Right hindlimb (tissue), 1 donor: ENCODE results near the gene GNGT2.
"Not testable (repeated sequence)": the region's sequence is repeated elsewhere in the genome, so short reads cannot be mapped to it uniquely, and the experiment has no call there.

Experiments used
- DNase-seq: peaks from one replicate; pipeline ENCODE4 v3.0.0-alpha.2; 2018

Gene GNGT2

GRCh38 chr17:49203796-49204195, 6.6 kb downstream of the GNGT2 start:
- no peak for DNase-seq

DNA sequence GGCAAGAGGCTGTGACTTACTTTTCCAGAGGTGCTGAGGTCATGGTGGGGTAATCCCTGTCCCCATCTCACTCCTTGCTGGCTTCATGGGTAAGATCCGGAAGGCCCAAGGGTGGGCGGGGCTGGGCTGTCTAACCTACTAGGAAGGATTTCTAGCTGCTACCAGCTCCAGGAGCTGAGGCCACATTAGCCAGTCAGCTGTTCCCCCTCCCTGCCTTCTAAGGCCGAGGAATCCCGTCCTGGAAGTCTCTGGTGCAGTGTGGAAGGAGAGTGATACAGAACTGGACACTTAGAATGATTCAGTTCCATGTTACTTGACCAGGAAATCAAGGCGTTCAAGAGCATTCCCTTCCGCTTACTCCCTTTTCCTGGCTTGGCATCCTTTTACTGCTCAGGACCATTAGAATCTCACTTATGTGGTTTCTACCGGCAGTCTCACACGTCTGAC, 8.9 kb downstream of the GNGT2 start:
- DNase-seq, result no peak

DNA sequence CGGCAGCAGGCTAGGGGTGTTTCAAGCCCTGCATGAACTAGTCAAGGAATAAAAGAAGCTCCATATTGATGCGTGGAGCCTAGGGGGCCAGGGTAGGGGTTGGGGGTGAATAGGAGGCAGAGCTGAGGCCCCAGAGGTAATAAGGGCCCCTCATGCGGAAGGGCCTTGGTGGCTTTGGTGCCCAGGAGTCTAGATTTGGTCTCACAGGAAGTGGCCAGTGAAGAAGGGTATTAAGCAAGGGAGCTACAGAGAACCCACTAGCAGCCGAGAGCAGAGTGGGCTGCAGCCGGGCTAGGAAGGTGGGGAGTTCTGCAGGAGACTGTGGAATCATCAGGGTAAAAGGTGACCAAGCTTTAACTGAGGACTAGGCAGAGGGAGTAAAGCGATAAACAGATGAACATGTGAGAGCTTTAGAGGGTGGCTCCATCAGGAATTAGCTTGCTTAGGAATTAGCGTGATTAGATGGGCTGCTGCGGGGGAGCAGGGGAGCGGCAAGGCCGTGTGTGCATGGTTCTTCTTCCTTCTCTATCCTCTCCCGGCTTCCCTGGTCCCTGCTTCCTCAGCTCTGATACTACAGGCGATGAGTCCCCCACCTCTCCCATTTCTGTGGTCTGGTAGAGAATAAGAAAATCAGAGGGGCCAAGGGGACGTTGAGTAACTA, 9.8 kb downstream of the GNGT2 start:
- DNase-seq, result no peak

GRCh38 chr17:49198211-49198610, 12.2 kb downstream of the GNGT2 start:
- DNase-seq, result no peak

DNA sequence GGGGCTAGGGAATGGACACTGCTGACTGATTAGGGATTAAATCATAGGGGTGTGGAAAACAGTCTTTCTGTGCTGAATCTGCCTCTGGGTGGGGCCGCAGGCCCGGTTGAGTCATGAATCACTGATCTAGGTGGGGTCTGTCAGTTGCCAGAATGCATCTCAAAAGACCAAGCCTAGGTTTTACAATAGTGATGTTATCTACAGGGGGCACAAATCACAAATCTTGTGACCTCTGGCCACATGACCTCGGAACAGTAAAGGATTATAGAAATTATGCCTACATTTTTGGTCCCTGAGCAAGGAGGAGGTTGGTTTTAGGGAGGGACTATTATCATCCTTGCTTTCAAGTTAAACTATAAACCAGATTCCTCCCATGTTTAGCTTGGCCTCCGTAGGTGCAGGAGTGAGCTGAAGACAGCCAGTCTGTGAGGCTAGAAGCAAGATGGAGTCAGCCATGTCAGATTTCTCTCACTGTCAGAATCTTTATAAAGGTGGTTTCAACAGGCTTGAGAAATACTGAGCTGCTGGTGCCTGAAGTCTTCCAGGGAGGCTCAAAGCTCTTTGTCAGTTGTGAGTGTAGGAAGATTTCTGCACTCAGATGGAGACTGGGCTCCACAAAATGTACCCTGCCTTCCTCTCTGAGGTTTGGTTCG, 12.9 kb downstream of the GNGT2 start:
- no peak for DNase-seq

GRCh38 chr17:49196520-49196919, 13.9 kb downstream of the GNGT2 start:
- DNase-seq, result no peak

DNA sequence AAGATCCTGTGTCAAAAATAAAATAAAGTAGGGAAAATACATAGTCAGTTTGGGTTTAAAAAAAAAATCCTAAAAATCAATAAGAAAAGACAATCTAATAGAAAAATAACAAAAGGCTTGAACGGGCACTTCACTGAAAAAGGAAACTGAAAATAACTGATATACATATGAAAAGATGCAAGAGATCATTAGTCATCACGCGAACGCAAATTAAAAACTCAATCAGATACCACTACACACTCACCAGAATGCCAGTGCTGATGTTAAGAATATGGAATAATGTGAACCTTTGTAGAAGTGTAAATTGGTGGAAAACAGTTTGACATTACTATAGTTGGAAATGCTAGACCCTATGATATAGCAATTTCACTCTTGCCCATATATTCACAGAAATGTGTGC, 14.6 kb downstream of the GNGT2 start:
- no peak for DNase-seq

GRCh38 chr17:49194297-49194607, 16.1 kb downstream of the GNGT2 start:
- no peak for DNase-seq

DNA sequence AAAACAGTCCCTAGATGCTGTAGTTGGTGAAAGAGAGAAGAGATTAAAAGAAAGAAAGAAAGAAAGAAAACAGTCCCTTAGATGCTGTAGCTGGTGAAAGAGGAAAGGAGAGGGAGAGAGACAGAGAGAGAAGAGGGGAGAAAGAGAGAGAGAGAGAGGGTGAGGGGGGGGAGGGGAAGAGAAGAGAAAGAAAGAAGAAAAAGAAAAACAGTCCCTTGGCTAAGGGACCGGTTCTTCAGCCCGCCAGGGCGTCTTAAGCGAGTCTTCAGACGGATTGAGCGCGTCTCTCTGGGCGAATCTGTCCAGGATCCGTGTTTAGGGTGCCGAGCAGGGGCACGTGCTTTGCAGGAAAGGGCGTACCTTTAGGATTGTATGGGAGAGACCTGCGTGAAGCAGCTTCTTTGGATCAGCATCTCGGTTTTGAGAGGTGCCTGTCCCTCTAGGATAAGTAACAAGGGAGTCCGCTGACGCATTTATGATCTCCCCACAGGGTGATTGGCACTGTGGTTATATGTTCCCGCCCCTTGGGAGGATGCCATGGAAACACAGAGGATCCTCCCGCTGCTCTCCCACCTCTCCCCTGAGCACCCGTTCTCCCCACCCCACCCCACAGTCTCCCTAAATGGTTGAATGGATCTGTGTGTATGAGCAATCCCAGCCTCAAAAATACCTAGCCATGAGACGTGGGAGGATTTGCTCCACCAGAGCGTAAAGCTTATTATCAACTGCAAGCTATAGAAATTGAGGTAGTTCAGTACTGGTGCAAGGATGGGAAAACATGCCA, 16.7 kb downstream of the GNGT2 start:
- peak; percentile 42 for DNase-seq

GRCh38 chr17:49191917-49192741, 18.2 kb downstream of the GNGT2 start:
- peak; percentile 97 for DNase-seq

DNA sequence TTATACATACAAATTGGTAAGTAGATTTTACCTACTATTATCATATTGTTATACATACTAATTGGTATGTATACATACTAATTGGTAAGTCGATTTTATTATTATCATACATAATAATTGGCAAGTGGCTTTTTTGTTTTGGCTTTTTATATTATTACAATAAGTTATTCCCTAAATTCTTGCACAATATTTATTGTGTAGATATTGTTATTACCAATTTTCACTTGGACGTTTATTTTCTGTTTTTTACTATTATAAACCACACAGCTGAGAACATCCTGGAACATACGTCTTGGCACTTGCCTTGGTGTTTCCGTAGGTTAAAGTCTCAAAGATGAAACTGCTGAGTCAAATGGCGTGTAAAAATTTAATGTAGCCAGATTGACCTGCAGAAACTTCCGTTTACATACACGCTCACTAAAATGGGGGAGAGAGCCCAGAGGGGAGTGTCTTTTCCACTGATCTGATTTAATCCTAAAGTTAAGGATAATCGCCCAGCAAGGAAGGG, 18.9 kb downstream of the GNGT2 start:
- no peak for DNase-seq

- no peak for DNase-seq
These were observed 19.4 kb downstream of the GNGT2 start for GRCh38 chr17:49190932-49191331.

DNA sequence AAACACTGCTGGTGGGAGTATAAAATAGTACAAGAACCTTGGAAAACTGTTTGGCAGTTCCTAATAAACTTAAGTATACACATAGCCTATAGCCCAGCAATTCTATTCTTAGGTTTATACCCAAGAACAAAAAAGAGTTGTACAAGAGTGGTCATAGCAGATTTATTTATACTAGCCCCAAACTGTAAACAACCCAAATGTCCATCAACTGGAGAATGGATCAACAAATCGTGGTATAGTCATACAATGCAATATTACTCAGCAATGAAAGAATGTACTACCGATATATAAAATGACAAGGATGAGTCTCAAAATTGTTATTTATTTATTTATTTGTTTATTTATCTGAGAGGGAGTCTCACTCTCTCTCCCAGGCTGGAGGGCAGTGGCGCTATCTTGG, 23.1 kb downstream of the GNGT2 start:
- DNase-seq, result no peak

DNA sequence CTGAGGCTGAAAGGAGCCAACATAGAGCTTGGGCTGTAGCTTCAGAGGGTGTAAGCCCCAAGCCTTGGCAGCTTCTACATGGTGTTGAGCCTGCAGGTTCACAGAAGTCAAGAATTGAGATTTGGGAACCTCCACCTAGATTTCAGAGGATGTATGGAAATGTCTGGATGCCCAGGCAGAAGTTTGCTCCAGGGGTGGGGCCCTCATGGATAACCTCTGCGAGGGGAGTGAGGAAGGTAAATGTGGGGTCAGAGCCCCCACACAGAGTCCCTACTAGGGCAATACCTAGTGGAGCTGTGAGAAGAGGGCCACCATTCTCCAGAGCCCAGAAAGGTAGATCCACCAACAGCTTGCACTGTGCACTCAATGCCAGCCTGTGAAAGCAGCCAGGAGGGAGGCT, 25.0 kb downstream of the GNGT2 start:
- not testable (repeated sequence) for DNase-seq

- DNase-seq, result not testable (repeated sequence)
These were observed 25.9 kb downstream of the GNGT2 start for GRCh38 chr17:49184522-49184921.

DNA sequence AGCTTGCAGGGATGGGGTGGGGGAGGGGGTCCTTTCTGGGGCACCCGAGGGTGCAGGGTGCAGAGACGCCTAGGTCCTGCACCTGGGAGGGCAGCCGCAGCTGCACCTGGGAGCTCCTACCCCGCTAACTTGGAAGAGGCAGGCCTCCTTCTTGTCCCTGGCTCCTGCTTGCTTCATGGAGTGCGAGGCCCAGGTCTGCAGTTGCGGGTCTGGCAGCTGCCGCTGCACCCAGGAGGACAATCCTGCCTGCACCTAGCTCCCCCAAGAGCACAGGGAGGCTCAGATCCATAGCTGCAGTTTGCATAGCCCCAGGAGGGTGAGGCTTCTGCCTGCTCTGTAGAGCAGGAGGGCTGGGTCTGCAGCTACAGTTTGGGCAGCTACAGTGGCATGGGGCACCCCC, 26.6 kb downstream of the GNGT2 start:
- DNase-seq, result no peak

DNA sequence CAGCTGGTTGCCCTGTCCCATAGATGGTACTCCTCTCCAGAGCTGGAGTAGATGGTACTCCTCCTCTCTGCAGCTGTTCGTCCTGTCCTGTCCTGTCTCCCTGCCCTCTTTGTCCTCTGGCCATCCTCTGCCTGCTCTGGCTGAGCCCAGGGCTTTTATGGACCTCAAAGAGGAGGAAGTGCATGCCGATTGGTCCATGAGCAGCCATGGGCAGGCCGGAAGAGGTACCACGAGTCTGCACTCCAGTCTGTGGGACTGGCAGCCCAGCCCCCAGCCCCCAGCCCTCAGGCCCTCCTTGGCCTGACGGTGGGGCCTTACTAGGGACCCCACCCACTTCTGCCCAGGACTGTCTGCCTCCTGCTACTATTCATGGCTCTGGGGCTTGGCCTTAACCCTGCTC, 27.0 kb downstream of the GNGT2 start:
- DNase-seq, result no peak

DNA sequence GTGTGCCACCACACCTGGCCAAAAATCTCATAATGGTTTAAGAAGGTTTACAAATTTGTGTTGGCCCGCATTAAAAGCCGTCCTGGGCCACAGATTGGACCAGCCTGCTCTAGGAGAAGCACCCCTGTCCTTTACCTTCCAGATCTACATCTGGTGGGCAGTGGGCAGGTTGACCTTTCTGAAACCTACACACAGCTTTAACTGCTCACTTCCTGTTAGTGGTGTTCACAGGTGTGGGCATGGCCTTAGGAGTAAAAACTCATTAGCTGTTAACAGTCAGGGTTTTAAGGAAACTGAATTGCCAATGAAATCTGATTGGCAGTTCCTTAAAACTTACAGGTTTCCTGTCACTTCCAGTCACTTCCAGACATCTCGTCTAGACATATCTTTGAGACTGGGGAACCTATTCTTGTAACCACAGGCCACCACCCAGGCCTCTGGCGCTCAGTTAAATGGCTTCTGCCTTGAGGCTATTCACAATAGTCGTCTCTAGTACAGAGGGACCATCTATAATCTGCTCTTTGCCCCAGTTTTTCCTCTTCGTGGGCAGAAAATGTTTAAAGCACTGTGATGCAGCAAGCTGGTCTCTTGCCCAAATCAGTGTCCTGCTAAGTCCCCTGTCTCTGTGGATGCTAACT, 29.3 kb downstream of the GNGT2 start:
- no peak for DNase-seq

DNA sequence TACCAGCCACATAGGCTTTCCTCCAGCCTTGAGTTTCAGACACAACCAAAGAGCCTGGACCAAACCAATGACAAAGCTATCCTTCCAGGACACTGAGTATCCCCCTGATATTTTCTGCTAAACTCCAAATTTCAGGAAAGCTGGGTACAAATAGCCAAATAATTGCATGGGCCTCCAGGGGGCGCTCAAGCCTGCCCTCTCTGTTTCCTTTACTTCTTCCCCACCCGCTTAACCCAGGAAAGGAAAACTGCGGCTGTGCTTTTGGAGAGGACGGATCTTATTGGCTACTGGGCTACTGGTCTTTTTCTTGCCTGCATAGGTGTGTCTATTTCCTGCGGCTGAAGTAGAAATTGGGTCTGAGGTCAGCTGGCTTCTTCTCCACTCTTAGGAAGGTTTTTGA, 30.1 kb downstream of the GNGT2 start:
- DNase-seq, result peak; percentile 41

DNA sequence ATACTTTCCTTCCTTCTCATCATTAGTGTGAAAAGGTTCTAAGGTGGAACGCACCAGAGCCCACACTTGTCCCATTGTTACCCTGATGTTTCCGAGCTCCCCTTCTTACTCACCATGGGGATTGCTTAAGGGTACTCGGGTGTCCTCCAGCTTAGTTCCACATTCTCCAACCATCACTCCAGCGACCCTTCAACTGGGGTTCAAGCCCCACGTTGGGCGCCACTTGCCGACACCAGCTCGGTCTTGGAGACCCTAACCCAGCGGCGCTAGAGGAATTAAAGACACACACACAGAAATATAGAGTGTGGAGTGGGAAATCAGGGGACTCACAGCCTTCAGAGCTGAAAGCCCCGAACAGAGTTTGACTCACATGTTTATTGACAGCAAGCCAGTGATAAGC, 34.4 kb downstream of the GNGT2 start:
- DNase-seq, result not testable (repeated sequence)

DNA sequence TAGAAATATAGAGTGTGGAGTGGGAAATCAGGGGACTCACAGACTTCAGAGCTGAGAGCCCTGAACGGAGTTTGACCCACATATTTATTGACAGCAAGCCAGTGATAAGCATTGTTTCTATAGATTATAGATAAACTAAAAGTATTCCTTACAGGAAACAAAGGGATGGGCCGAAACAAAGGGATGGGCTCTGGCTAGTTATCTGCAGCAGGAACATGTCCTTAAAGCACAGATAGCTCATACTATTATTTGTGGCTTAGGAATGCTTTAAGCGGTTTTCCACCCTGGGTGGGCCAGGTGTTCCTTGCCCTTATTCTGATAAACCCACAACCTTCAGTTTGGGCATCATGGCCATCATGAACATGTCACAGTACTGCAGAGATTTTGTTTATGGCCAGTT, 39.7 kb downstream of the GNGT2 start:
- DNase-seq, result not testable (repeated sequence)

GRCh38 chr17:49170216-49170615, 40.2 kb downstream of the GNGT2 start:
- DNase-seq, result no peak

GRCh38 chr17:49168706-49169105, 41.7 kb downstream of the GNGT2 start:
- DNase-seq, result no peak
